ENCODE results near the gene AMMECR1. TPM values are rescaled to one million over a fixed set of nuclear protein-coding genes. Genes with fewer than 3 reads are reported as not detected.
A peak's percentile ranks its signal among the peaks of the same experiment; 100 is the strongest.

The AMMECR1 gene
- total and polyA plus RNA-seq, 2 experiments from 2014 or later: 16.9 to 32.5 TPM

- TF ChIP-seq, protein P1, sequence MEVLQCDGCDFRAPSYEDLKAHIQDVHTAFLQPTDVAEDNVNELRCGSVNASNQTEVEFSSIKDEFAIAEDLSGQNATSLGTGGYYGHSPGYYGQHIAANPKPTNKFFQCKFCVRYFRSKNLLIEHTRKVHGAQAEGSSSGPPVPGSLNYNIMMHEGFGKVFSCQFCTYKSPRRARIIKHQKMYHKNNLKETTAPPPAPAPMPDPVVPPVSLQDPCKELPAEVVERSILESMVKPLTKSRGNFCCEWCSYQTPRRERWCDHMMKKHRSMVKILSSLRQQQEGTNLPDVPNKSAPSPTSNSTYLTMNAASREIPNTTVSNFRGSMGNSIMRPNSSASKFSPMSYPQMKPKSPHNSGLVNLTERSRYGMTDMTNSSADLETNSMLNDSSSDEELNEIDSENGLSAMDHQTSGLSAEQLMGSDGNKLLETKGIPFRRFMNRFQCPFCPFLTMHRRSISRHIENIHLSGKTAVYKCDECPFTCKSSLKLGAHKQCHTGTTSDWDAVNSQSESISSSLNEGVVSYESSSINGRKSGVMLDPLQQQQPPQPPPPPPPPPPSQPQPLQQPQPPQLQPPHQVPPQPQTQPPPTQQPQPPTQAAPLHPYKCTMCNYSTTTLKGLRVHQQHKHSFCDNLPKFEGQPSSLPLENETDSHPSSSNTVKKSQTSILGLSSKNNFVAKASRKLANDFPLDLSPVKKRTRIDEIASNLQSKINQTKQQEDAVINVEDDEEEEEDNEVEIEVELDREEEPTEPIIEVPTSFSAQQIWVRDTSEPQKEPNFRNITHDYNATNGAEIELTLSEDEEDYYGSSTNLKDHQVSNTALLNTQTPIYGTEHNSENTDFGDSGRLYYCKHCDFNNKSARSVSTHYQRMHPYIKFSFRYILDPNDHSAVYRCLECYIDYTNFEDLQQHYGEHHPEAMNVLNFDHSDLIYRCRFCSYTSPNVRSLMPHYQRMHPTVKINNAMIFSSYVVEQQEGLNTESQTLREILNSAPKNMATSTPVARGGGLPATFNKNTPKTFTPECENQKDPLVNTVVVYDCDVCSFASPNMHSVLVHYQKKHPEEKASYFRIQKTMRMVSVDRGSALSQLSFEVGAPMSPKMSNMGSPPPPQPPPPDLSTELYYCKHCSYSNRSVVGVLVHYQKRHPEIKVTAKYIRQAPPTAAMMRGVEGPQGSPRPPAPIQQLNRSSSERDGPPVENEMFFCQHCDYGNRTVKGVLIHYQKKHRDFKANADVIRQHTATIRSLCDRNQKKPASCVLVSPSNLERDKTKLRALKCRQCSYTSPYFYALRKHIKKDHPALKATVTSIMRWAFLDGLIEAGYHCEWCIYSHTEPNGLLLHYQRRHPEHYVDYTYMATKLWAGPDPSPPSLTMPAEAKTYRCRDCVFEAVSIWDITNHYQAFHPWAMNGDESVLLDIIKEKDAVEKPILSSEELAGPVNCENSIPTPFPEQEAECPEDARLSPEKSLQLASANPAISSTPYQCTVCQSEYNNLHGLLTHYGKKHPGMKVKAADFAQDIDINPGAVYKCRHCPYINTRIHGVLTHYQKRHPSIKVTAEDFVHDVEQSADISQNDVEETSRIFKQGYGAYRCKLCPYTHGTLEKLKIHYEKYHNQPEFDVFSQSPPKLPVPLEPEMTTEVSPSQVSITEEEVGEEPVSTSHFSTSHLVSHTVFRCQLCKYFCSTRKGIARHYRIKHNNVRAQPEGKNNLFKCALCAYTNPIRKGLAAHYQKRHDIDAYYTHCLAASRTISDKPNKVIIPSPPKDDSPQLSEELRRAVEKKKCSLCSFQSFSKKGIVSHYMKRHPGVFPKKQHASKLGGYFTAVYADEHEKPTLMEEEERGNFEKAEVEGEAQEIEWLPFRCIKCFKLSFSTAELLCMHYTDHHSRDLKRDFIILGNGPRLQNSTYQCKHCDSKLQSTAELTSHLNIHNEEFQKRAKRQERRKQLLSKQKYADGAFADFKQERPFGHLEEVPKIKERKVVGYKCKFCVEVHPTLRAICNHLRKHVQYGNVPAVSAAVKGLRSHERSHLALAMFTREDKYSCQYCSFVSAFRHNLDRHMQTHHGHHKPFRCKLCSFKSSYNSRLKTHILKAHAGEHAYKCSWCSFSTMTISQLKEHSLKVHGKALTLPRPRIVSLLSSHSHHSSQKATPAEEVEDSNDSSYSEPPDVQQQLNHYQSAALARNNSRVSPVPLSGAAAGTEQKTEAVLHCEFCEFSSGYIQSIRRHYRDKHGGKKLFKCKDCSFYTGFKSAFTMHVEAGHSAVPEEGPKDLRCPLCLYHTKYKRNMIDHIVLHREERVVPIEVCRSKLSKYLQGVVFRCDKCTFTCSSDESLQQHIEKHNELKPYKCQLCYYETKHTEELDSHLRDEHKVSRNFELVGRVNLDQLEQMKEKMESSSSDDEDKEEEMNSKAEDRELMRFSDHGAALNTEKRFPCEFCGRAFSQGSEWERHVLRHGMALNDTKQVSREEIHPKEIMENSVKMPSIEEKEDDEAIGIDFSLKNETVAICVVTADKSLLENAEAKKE (CRISPR knock-in tag; IDR thresholded peaks at IDR 0.05): no peak
- TF ChIP-seq ZNF114 (CRISPR knock-in tag; IDR thresholded peaks at IDR 0.05) (no peak), STAT1 (IDR thresholded peaks at IDR 0.05; ENCODE audit: unreplicated experiment) (no peak), POLR2AphosphoS5 (IDR thresholded peaks at IDR 0.05; ENCODE audit: low read depth) (no peak), CREB1 (CRISPR knock-in tag; IDR thresholded peaks at IDR 0.05; ENCODE audit: low read depth) (no peak), NANOG (IDR thresholded peaks at IDR 0.05; ENCODE audit: borderline replicate concordance) (no peak)
- TF ChIP-seq, protein P2, sequence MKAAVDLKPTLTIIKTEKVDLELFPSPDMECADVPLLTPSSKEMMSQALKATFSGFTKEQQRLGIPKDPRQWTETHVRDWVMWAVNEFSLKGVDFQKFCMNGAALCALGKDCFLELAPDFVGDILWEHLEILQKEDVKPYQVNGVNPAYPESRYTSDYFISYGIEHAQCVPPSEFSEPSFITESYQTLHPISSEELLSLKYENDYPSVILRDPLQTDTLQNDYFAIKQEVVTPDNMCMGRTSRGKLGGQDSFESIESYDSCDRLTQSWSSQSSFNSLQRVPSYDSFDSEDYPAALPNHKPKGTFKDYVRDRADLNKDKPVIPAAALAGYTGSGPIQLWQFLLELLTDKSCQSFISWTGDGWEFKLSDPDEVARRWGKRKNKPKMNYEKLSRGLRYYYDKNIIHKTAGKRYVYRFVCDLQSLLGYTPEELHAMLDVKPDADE (IDR thresholded peaks at IDR 0.05): no peak
Measured at GRCh38 chrX:110358548-110358947, 40.7 kb upstream of the AMMECR1 start, which contains the start of gene RTL9 (continued).

DNA sequence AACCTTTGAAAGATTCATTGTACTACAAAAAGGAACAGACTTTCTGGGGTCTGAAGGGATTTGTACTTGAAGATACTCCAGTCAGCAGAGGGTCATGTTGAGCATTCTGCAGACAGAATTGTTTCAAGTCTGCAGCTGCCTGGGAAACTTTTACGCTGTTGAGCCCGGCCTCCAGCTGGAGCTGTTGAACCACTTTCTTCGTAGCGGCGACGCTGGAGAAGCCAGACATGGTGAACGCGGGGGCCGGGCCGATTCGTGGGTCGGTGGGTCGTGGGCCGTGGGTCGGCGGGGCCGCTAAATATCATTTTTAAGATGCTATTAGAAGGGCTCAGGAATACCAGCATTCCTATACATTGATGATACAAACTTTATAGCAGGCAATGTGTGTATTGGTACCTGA, 28.8 kb upstream of the AMMECR1 start:
- Histone ChIP-seq H4K20me1 (replicated peaks; ENCODE audit: insufficient read depth) (no peaks in the 10 kb centered on the region), H3K36me3 (ENCODE audit: insufficient read depth) (no peaks in the 10 kb centered on the region), H3K79me2 (replicated peaks; ENCODE audit: insufficient read depth) (no peaks in the 10 kb centered on the region), H3K27me3 (ENCODE audit: insufficient read depth) (no peaks in the 10 kb centered on the region), H3K4me1 (ENCODE audit: insufficient read depth) (no peaks in the 10 kb centered on the region), H3K4me2 (no peak overlapping the region), H3K27ac (ENCODE audit: low read depth) (no peak overlapping the region), H2AFZ (no peak overlapping the region), H3K9me2 (ENCODE audit: insufficient read depth) (no peaks in the 10 kb centered on the region), H3K4me3 (no peak overlapping the region), H3F3A (replicated peaks; ENCODE audit: low read depth) (no peaks in the 10 kb centered on the region)
- DNase-seq (ENCODE audit: low spot score) (peak; percentile 40), ATAC-seq (peak; percentile 45; the same call in 1 of the 3 replicates)
- no peak overlapping the region for H3K27ac Mint-ChIP-seq
- H3K9me3 Mint-ChIP-seq: no peaks in the 10 kb centered on the region
- no peaks in the 10 kb centered on the region for H3K27me3 Mint-ChIP-seq (ENCODE audit: insufficient read depth, low read depth, poor library complexity)
- H3K4me3 Mint-ChIP-seq: no peak overlapping the region
- no peaks in the 10 kb centered on the region for H3K36me3 Mint-ChIP-seq (ENCODE audit: low read depth)
- no peaks in the 10 kb centered on the region for H3K4me1 Mint-ChIP-seq
- TF ChIP-seq, protein P3, sequence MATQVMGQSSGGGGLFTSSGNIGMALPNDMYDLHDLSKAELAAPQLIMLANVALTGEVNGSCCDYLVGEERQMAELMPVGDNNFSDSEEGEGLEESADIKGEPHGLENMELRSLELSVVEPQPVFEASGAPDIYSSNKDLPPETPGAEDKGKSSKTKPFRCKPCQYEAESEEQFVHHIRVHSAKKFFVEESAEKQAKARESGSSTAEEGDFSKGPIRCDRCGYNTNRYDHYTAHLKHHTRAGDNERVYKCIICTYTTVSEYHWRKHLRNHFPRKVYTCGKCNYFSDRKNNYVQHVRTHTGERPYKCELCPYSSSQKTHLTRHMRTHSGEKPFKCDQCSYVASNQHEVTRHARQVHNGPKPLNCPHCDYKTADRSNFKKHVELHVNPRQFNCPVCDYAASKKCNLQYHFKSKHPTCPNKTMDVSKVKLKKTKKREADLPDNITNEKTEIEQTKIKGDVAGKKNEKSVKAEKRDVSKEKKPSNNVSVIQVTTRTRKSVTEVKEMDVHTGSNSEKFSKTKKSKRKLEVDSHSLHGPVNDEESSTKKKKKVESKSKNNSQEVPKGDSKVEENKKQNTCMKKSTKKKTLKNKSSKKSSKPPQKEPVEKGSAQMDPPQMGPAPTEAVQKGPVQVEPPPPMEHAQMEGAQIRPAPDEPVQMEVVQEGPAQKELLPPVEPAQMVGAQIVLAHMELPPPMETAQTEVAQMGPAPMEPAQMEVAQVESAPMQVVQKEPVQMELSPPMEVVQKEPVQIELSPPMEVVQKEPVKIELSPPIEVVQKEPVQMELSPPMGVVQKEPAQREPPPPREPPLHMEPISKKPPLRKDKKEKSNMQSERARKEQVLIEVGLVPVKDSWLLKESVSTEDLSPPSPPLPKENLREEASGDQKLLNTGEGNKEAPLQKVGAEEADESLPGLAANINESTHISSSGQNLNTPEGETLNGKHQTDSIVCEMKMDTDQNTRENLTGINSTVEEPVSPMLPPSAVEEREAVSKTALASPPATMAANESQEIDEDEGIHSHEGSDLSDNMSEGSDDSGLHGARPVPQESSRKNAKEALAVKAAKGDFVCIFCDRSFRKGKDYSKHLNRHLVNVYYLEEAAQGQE (IDR thresholded peaks at IDR 0.05; ENCODE audit: unreplicated experiment): no peak
- TF ChIP-seq CTCF (conservative IDR thresholded peaks at IDR 0.05; ENCODE audit: low read depth in 2 of 2) (peak in 1 of 2 experiments; percentile 38; a peak in 2 of 4 replicates), EZH2 (IDR thresholded peaks at IDR 0.05; ENCODE audit: low read depth, unreplicated experiment) (no peak)

All from GM23338 (cell line).